KG1 (cell line): ENCODE results near the gene FGF9.

ENCODE experiments used
- DNase-seq: peaks from one replicate; lab custom pipeline; 2025; lab: John Stamatoyannopoulos, UW

Gene FGF9

GRCh38 chr13:21670883-21671619 lies at the start of gene FGF9:
TSS of gene FGF9 (plus strand) at chr13:21671073. CDS start at chr13:21671913, 840 bp downstream.
- peak; percentile 39 for DNase-seq

DNA sequence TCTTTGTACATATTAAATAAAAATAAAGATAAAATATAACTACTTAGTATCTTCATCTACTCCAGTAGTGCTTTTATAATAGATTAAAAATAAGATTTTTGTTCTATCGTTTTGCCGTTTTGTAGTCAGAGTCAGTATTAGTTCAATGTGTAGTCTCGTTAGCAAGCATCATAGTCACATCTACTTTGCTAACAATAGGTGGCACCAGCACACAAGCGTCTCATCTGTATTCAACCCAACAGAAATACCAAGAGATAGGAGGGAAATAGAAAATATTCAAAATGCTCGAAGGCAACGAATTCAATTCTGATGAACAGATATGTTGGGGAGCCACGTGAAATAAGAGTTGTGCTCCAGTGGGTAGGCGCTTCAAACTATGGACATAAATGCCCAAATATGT lies 45.5 kb upstream of the FGF9 start:
- no peak for DNase-seq

- DNase-seq: no peak
These were observed 38.7 kb upstream of the FGF9 start for GRCh38 chr13:21632196-21632595.

- DNase-seq: no peak
These were observed 34.2 kb upstream of the FGF9 start for GRCh38 chr13:21636656-21637055.

DNA sequence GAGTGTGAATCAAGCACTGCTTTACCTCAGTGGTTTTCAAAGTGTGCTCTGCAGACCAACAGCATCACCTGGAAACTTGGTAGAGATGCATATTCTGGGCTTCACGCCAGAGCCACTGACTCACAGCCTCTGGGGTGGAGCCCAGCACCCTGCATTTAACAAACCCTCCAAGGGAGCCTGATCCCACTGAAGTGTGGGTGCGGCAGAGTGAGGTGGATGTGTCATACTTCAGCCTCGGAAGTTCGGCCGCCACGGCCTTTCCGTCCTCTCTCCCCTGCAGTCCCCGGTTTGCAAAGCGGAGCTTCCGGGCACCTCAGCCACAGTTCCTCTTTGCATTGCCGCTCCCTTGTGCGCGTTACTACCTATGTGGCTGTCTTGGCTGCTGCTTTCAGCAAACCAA lies 33.6 kb upstream of the FGF9 start:
- DNase-seq: no peak

GRCh38 chr13:21638319-21639282 lies 32.3 kb upstream of the FGF9 start:
- DNase-seq: peak; percentile 5

GRCh38 chr13:21639561-21639960 lies 31.3 kb upstream of the FGF9 start:
- DNase-seq: no peak

DNA sequence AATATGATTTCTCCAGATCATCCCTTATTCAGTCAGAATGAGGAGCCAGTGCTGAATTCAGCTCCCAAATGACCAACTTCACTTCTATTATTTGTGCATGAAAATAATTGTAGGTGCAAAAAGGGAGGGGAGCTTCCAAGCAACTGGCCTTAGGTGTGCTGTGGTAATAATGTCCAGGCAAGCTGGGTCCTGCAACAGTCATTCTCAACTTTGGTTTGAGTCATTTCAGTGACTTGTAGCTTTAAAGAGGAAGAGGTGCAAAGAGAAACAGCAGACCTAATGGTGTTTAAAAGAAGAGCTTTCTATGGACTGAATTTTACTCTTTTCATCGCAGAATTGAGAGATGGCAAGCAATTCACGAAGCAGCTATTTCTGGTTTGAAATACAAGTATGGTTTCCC lies 29.2 kb upstream of the FGF9 start:
- no peak for DNase-seq

DNA sequence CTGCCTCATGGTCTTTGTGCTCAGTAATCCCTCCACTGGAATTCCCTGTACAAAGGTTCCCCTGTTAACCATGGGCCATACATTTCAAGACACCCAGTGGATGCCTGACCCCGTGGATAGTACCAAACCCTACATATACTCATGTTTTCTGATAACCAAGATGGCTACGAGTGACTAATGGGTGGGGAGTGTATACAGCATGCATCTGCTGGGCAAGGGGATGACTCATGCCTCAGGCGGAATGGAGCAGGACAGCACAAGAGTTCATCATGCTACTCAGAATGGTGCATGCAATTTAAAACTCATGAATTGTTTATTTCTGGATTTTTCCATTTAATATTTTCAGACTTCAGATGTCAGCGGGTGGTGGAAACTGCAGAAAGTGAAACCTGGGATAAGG lies 13.3 kb upstream of the FGF9 start:
- no peak for DNase-seq

DNA sequence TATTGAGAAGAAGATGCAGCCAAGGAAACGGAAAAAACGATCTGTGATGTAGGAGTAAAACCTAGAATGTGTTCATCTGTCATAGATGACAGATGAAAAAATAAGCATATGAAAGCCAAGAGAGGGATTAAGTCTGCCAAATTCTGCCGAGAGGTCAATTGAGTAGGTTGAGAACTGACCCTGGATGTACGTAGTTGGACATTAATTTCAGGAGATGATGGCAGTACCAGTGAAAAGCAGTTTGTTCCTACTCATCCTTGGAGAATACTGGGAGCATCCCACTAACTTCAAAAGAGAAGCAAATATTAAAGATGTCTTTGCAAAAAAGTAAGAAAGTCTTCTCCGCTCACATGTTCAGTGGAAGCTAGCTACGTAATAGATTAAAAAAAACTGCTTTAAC lies 11.8 kb upstream of the FGF9 start:
- no peak for DNase-seq

GRCh38 chr13:21661097-21661909 lies 9.6 kb upstream of the FGF9 start:
- no peak for DNase-seq

DNA sequence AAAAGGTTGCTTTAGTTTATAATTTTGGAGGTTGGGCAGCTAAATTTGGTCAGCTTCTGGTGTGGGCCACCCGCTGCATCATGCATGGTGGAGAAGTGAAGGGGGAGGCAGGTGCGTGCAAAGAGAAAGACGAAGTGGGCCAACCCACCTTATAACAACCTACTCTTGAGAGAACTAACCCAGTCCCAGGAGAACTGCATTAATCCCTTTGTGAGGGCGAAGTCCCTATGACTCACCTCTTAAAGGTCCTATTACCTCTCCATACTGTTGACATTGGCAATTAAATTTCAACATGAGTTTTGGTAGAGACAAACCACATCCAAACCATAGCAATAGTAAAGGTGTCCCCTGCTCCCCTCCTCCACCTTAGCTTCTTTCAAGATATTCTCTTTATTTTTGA lies 7.7 kb upstream of the FGF9 start:
- no peak for DNase-seq

- no peak for DNase-seq
These were observed 2.1 kb upstream of the FGF9 start for GRCh38 chr13:21668732-21669275.

DNA sequence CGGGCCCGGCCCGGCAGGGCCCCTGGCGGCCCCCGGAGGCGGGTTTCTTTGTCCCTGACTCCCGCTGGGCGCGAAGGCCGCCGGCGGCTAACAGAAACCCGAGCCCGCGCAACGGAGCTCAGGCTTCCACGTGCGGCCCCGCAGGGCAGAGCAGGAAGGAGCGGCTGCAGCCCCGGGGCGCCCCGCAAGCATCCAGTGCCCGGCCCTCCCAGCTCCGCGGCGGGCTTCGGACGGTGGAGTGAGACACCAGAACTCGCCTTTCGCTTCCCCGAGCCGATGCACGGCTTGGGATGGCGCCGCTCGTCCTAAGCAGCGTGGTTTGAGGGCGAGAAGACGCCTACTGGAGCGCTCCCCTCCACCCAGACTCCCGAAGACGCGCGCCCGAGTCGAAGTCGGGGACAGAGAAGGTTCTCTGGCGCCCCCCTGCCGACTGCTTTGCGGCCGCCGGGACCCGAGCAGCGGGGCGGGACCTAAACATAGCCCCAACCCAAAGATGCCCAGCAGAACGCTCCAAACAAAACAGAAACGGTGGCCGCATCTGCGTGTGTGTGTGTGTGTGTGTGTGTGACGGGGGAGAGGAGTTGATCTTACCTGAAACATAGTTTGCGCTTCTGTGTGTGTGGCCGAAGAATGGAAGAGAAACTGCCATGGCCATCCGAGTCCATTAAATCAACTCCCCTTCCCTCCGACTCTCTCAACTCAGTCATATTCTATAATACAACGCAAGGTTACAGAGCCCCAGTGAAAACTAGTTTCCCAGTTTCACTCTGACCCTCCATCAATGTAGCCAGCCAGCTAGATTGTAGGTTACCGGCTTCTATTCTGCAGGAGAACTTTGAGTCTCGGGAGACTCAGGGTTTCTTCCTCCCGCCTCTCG lies 629 bp upstream of the FGF9 start:
- peak; percentile 69 for DNase-seq

DNA sequence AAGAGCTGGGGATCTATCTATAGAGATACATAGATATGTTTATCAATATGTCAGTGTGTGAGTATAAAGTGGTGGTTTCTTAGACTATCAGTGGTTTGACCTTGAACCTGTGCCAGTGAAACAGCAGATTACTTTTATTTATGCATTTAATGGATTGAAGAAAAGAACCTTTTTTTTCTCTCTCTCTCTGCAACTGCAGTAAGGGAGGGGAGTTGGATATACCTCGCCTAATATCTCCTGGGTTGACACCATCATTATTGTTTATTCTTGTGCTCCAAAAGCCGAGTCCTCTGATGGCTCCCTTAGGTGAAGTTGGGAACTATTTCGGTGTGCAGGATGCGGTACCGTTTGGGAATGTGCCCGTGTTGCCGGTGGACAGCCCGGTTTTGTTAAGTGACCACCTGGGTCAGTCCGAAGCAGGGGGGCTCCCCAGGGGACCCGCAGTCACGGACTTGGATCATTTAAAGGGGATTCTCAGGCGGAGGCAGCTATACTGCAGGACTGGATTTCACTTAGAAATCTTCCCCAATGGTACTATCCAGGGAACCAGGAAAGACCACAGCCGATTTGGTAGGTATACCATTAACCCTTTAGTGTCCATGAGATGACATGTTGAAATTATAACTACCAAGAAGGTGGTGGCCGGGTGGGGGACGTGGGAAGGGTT lies 880 bp downstream of the FGF9 start:
- DNase-seq: no peak

- no peak for DNase-seq
These were observed 1.4 kb downstream of the FGF9 start for GRCh38 chr13:21672287-21672680.

- no peak for DNase-seq
These were observed 2.1 kb downstream of the FGF9 start for GRCh38 chr13:21672796-21673538.

GRCh38 chr13:21673539-21673788 lies 2.6 kb downstream of the FGF9 start:
- no peak for DNase-seq

- DNase-seq: peak; percentile 46
These were observed 3.1 kb downstream of the FGF9 start for GRCh38 chr13:21673789-21674489.
